Esophagus mucosa (tissue), 1 donor: ENCODE measurements around the gene ZNF487. TPM values are rescaled to one million over a fixed set of nuclear protein-coding genes. Genes with fewer than 3 reads are reported as not detected.

ENCODE experiments used
- total RNA-seq: library from RNA; stranded (reverse); gene quantifications from one replicate; pipeline ENCODE4 v1.2.4, GENCODE V29; 2023
- donor health status: DM: yes; HTN: yes; CAD: no.

Gene ZNF487
- total RNA-seq, 1 donor from 2014 or later, result 2.9 TPM

Other genes starting within 250 kb of the ZNF487 start
- gene RASGEF1A, start 170.0 kb upstream of the ZNF487 start, total RNA-seq, result 1.00 TPM
- not detected for gene FXYD4, start 65.5 kb upstream of the ZNF487 start, total RNA-seq
- gene HNRNPF, start 27.9 kb upstream of the ZNF487 start, total RNA-seq, result 170 TPM
- gene ZNF239, start 137.5 kb downstream of the ZNF487 start, total RNA-seq, result 0.64 TPM
- 2.5 TPM for gene ZNF485, start 169.3 kb downstream of the ZNF487 start, total RNA-seq
- gene ZNF32, start 211.8 kb downstream of the ZNF487 start, total RNA-seq, result 16.8 TPM